22Rv1 (cell line): ENCODE measurements around the gene TMSB4Y.

Source experiments
- CTCF ChIP-seq: fragments of 450-650 bp; IDR thresholded peaks from 2 replicates; pipeline ENCODE4 v1.5.1; 2017; ENCODE audit warnings: mild to moderate bottlenecking
- ZFX ChIP-seq: fragments of 450-650 bp; IDR thresholded peaks from 2 replicates; pipeline ENCODE4 v1.6.1; 2017; ENCODE audit warnings: antibody characterized with exemption, borderline replicate concordance

GRCh38 chrY:13718996-13719395 lies 15.3 kb downstream of the TMSB4Y start:
- TF ChIP-seq CTCF (no peak), ZFX (no peak)
